ENCODE measurements around the gene FIGN. TPM values are rescaled to one million over a fixed set of nuclear protein-coding genes. Genes with fewer than 3 reads are reported as not detected.
A peak's percentile ranks its signal among the peaks of the same experiment; 100 is the strongest.

Gene FIGN
- total RNA-seq, 2 donors from 2014 or later = 8.9 to 9.8 TPM

- no peak for TF ChIP-seq CTCF (IDR thresholded peaks at IDR 0.05)
- Histone ChIP-seq H3K27ac (peak overlapping the region; percentile 47 to 82), H3K27me3 (no peaks in the 10 kb centered on the region), H3K4me3 (no peak overlapping the region), H3K36me3 (no peaks in the 10 kb centered on the region), H3K4me1 (peaks cover 0 to 29% of the 10 kb centered on the region in 2 donors), H3K9me3 (no peaks in the 10 kb centered on the region)
- no peak for DNase-seq (ENCODE audit: low spot score)
Measured at GRCh38 chr2:163667064-163667887, 68.5 kb downstream of the FIGN start.

DNA sequence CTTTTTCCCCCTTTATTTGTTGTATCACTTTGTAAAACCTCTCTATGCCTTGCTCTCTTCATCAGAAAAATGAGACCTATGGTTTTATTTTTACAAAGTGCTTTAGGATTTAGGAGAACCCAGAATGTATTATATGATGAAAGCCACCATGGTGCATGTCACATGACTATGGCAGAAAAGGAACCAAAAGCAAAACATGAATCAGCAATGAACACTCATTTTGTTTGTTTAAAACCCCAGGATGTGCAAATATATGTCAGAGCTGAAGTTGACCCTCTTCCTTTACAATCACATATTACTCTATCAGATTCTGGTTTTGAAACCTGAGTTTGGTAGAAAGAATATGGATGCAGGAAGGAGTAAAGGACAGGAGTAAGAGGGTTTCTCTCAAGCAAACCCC lies 70.0 kb downstream of the FIGN start:
- peaks cover 0 to 36% of the 10 kb centered on the region in 2 donors for H3K4me1 ChIP-seq
- no peaks in the 10 kb centered on the region for H3K27me3 ChIP-seq
- H3K4me3 ChIP-seq = no peak overlapping the region
- H3K36me3 ChIP-seq = no peaks in the 10 kb centered on the region
- H3K9me3 ChIP-seq = no peaks in the 10 kb centered on the region
- H3K27ac ChIP-seq = peak overlapping the region in 1 of 2 donors; percentile 82
- TF ChIP-seq CTCF (IDR thresholded peaks at IDR 0.05) = no peak
- no peak for DNase-seq (ENCODE audit: low spot score)

GRCh38 chr2:163665051-163665450 lies 70.8 kb downstream of the FIGN start:
- Histone ChIP-seq H3K4me3 (no peak overlapping the region), H3K9me3 (no peaks in the 10 kb centered on the region), H3K27me3 (no peaks in the 10 kb centered on the region), H3K27ac (peak overlapping the region in 1 of 2 donors; percentile 25), H3K36me3 (no peaks in the 10 kb centered on the region), H3K4me1 (peaks cover 0 to 36% of the 10 kb centered on the region in 2 donors)
- no peak for TF ChIP-seq CTCF (IDR thresholded peaks at IDR 0.05)
- DNase-seq (ENCODE audit: low spot score) = no peak

DNA sequence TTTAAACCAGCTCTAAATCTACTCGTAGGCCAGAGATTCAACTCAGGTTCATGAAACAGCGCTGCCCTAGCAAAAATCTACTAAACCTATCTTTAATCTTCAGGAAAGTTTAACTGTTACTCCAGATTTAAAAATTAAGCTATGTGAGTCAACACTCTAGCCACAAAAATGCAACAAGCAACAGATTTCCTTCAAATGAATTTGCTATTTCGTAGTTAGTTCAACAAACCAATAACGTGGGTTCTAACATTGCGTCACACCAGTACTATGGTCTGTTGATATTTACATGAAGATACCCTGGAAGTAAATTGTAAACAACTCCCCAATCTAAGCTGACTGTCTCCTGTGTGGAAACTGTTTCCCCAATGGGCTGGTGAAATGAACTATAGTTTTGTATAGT lies 71.2 kb downstream of the FIGN start:
- Histone ChIP-seq H3K4me3 (no peak overlapping the region), H3K9me3 (no peaks in the 10 kb centered on the region), H3K27me3 (no peaks in the 10 kb centered on the region), H3K27ac (no peak overlapping the region), H3K36me3 (no peaks in the 10 kb centered on the region), H3K4me1 (peaks cover 0 to 36% of the 10 kb centered on the region in 2 donors)
- no peak for TF ChIP-seq CTCF (IDR thresholded peaks at IDR 0.05)
- no peak for DNase-seq (ENCODE audit: low spot score)

- TF ChIP-seq CTCF (IDR thresholded peaks at IDR 0.05) = no peak
Measured at GRCh38 chr2:163662141-163662780, 73.5 kb downstream of the FIGN start.

More at GRCh38 chr2:163662141-163662780, 73.5 kb downstream of the FIGN start:
- no peak for DNase-seq (ENCODE audit: low spot score)
- no peaks in the 10 kb centered on the region for H3K9me3 ChIP-seq
- no peaks in the 10 kb centered on the region for H3K27me3 ChIP-seq
- H3K4me1 ChIP-seq = peaks cover 0 to 27% of the 10 kb centered on the region in 2 donors
- no peak overlapping the region for H3K4me3 ChIP-seq
- H3K36me3 ChIP-seq = no peaks in the 10 kb centered on the region
- peak overlapping the region in 1 of 2 donors; percentile 41 for H3K27ac ChIP-seq
